A673 (cell line): Measurements from ENCODE around the gene GAGE10.

ENCODE experiments used
- CTCF ChIP-seq: fragments of 300-800, 200-600 bp; sonication (generic); conservative IDR thresholded peaks from 2 replicates; pipeline ENCODE4 v1.5.1; 2017; ENCODE audit warnings: low read depth, mild to moderate bottlenecking, antibody characterized with exemption, low read length, moderate library complexity, mixed read lengths
- EZH2 ChIP-seq: fragments of 200-600 bp; sonication (generic); IDR thresholded peaks from 2 replicates; pipeline ENCODE4 v1.6.1; 2017; ENCODE audit warnings: borderline replicate concordance, low read depth, mild to moderate bottlenecking, mixed read lengths, antibody characterized with exemption, low read length; ENCODE audit not compliant: poor library complexity, severe bottlenecking

GRCh38 chrX:49257074-49257790 is 46.2 kb upstream of the GAGE10 start:
- TF ChIP-seq CTCF (no peak), EZH2 (no peak)
